HepG2 (cell line): ENCODE data around the gene DCDC2. TPM values are rescaled to one million over a fixed set of nuclear protein-coding genes. Genes with fewer than 3 reads are reported as not detected.

Experiments
- ATAC-seq: fragments of 200-7000 bp; cut with Tn5 transposase; 3 replicates; pipeline ENCODE4 v1.9.1; 2020; ENCODE audit warnings: mild to moderate bottlenecking, moderate library complexity
- BruUV-seq: library from RNA; stranded (reverse); fragments of 400-500 nt; replicated peaks from 2 replicates; lab custom pipeline; 2021; lab: Mats Ljungman, UMichigan
- CTCF ChIA-PET: fragments of 300-600 bp; formaldehyde crosslinking; extraction: SDS; loops from one replicate; lab custom pipeline; 2021; ENCODE audit warnings: low total read pairs, inconsistent platforms, low intra/inter-chr PET ratio; lab: Yijun Ruan, JAX
- POLR2A ChIA-PET: fragments of 350-600 bp; sonication (Branson Sonifier 250); formaldehyde crosslinking; loops from one replicate; lab custom pipeline; 2020; ENCODE audit warnings: antibody characterized with exemption, inconsistent platforms; lab: Yijun Ruan, JAX
- DNase-seq: peaks from one replicate; pipeline ENCODE4 v3.0.0-alpha.2; 2015; ENCODE audit warnings: low spot score
- FAIRE-seq: peaks from 3 replicates; lab custom pipeline; 2011; peaks lifted over from hg19 to GRCh38; lab: Jason Lieb, UNC
- H2AFZ ChIP-seq: one replicate; pipeline ENCODE4 v1.6.1; 2011; ENCODE audit warnings: low read length, inconsistent platforms
- H3K27ac ChIP-seq: fragments of 300-600 bp; 3 replicates; pipeline ENCODE4 v1.8.0; 2011; ENCODE audit warnings: mixed run types, mild to moderate bottlenecking, mixed read lengths, low read length, inconsistent platforms; ENCODE audit not compliant: insufficient read depth; ENCODE audit errors: extremely low read length
- H3K27me3 ChIP-seq, 2 experiments: fragments of 200-600 bp in 1 of 2; 2 replicates in 1 of 2; 3 replicates in 1 of 2; pipeline versions ENCODE4 v1.6.0 to v1.8.0; 2011; ENCODE audit warnings: low read length in 2 of 2, mild to moderate bottlenecking in 2 of 2, moderate library complexity in 2 of 2, inconsistent platforms in 1 of 2; ENCODE audit not compliant: insufficient read depth in 2 of 2, control insufficient read depth in 1 of 2
- H3K36me3 ChIP-seq, 2 experiments: fragments of 200-600 bp in 1 of 2; replicated peaks in 1 of 2; 2 replicates in 1 of 2; 3 replicates in 1 of 2; pipeline versions ENCODE4 v1.5.1 to v1.8.0; 2011; ENCODE audit warnings: low read length in 2 of 2, inconsistent platforms in 1 of 2; ENCODE audit not compliant: insufficient read depth in 2 of 2, control insufficient read depth in 1 of 2
- H3K4me1 ChIP-seq: 2 replicates; pipeline ENCODE4 v1.5.1; 2012; ENCODE audit warnings: low read length, inconsistent platforms; ENCODE audit not compliant: insufficient read depth
- H3K4me2 ChIP-seq: 2 replicates; pipeline ENCODE4 v1.6.0; 2011; ENCODE audit warnings: low read depth, low read length, inconsistent platforms
- H3K4me3 ChIP-seq, 3 experiments: fragments of 200-600 bp in 1 of 3; sonication (generic), shearing (Covaris generic) in 1 of 3; replicated peaks in 1 of 3; 2 replicates each; pipeline ENCODE4 v1.5.1; 2011 to 2016; ENCODE audit warnings: low read length in 3 of 3, inconsistent platforms in 2 of 3, low read depth in 2 of 3, mild to moderate bottlenecking in 2 of 3, control low read depth in 1 of 3, mixed read lengths in 1 of 3; ENCODE audit not compliant: insufficient read depth in 1 of 3
- H3K79me2 ChIP-seq: one replicate; pipeline ENCODE4 v1.6.1; 2011; ENCODE audit warnings: low read length, inconsistent platforms; ENCODE audit not compliant: insufficient read depth
- H3K9ac ChIP-seq: 2 replicates; pipeline ENCODE4 v1.6.0; 2011; ENCODE audit warnings: mild to moderate bottlenecking, low read depth, low read length, inconsistent platforms; ENCODE audit not compliant: insufficient read depth
- H3K9me3 ChIP-seq: 2 replicates; pipeline ENCODE4 v1.5.1; 2012; ENCODE audit warnings: mild to moderate bottlenecking, low read length
- H4K20me1 ChIP-seq: 2 replicates; pipeline ENCODE4 v1.6.0; 2011; ENCODE audit warnings: inconsistent platforms, mild to moderate bottlenecking, low read length, moderate library complexity; ENCODE audit not compliant: insufficient read depth
- GABPB1 ChIP-seq: IDR thresholded peaks from 2 replicates; pipeline ENCODE4 v1.6.1; 2016; ENCODE audit warnings: mild to moderate bottlenecking, missing genetic modification reagents, moderate library complexity, missing compliant biosample characterization
- HNRNPLL ChIP-seq: fragments of 200-400 bp; formaldehyde crosslinking; IDR thresholded peaks from 2 replicates; pipeline ENCODE4 v1.6.1; 2017; ENCODE audit warnings: mild to moderate bottlenecking, low read depth, low read length; ENCODE audit not compliant: poor library complexity, severe bottlenecking
- MEIS2 ChIP-seq: sonication (generic); formaldehyde crosslinking; IDR thresholded peaks from 2 replicates; pipeline ENCODE4 v1.9.0; 2021; ENCODE audit warnings: mild to moderate bottlenecking, missing genetic modification reagents
- NKX3-1 ChIP-seq: sonication (generic); formaldehyde crosslinking; IDR thresholded peaks from 2 replicates; pipeline ENCODE4 v1.5.0; 2020; ENCODE audit warnings: missing genetic modification reagents
- NR2C2 ChIP-seq: sonication (generic); formaldehyde crosslinking; IDR thresholded peaks from 2 replicates; pipeline ENCODE4 v1.4.0; 2020; ENCODE audit warnings: missing genetic modification reagents, mild to moderate bottlenecking, moderate library complexity, borderline replicate concordance
- PCBP1 ChIP-seq: fragments of 200-400 bp; formaldehyde crosslinking; IDR thresholded peaks from 2 replicates; pipeline ENCODE4 v1.6.1; 2017; ENCODE audit warnings: mild to moderate bottlenecking, low read depth, low read length, borderline replicate concordance
- SALL1 ChIP-seq: sonication (generic); formaldehyde crosslinking; IDR thresholded peaks from 2 replicates; pipeline ENCODE4 v1.8.0; 2022; ENCODE audit warnings: mild to moderate bottlenecking, missing genetic modification reagents
- SKI ChIP-seq: fragments of 450-650 bp; IDR thresholded peaks from one replicate; pipeline ENCODE4 v1.6.1; 2018; ENCODE audit warnings: mild to moderate bottlenecking; ENCODE audit not compliant: partially characterized antibody
- SP1 ChIP-seq, 2 experiments: fragments of 450-650 bp in 1 of 2; sonication (generic) in 1 of 2; formaldehyde crosslinking in 1 of 2; IDR thresholded peaks; 2 replicates each; pipeline versions ENCODE4 v1.4.0 to v1.6.1; 2016 to 2020; ENCODE audit warnings: missing genetic modification reagents in 1 of 2
- SP140L ChIP-seq: sonication (generic); formaldehyde crosslinking; IDR thresholded peaks from 2 replicates; pipeline ENCODE4 v1.4.0; 2020; ENCODE audit warnings: missing genetic modification reagents, borderline replicate concordance
- TAF15 ChIP-seq: fragments of 200-400 bp; formaldehyde crosslinking; IDR thresholded peaks from one replicate; pipeline ENCODE4 v1.6.1; 2018; ENCODE audit warnings: mild to moderate bottlenecking, low read depth, low read length; ENCODE audit not compliant: poor library complexity, severe bottlenecking
- YEATS2 ChIP-seq: sonication (generic); formaldehyde crosslinking; IDR thresholded peaks from 2 replicates; pipeline ENCODE4 v1.4.0; 2020; ENCODE audit warnings: missing genetic modification reagents, borderline replicate concordance
- WGBS: methylation state at CpG from one replicate; pipeline ENCODE4 v1.1.6; 2017; ENCODE audit warnings: low lambda C conversion rate; 5-methylcytosine and 5-hydroxymethylcytosine counted together
- in situ Hi-C: cut with HindIII; loops from 2 replicates; pipeline ENCODE4 v1.10.0; 2017; ENCODE audit warnings: low pct_unique_long_range_greater_than_20kb; ENCODE audit not compliant: extremely low pct_ligation_motif_present
- intact Hi-C: fragments of 100-400 bp; cut with micrococcal nuclease; formaldehyde crosslinking; loops from one replicate; pipeline ENCODE4 v1.10.0; 2022; ENCODE audit not compliant: unreplicated experiment
- polyA plus RNA-seq, 8 experiments: library from polyadenylated mRNA; depleted of rRNA in 3 of 8; stranded (reverse) in 7 of 8; unstranded in 1 of 8; fragments of >200 nt; fragmentation: Illumina TruSeq in 4 of 8; extraction: Trizol in 4 of 8; gene quantifications; 2 replicates each; pipeline versions ENCODE4 v1.2.1 to v1.2.3, GENCODE V29; 2011 to 2016; ENCODE audit warnings: low read depth in 4 of 8, missing spikeins in 1 of 8, mixed read lengths in 1 of 8; ENCODE audit not compliant: insufficient read depth in 1 of 8
- total RNA-seq, 5 experiments: library from RNA; depleted of rRNA; stranded (reverse); fragments of >200 nt; fragmentation: Illumina TruSeq; extraction: Trizol; gene quantifications; 2 replicates each; pipeline ENCODE4 v1.2.3, GENCODE V29; 2016; ENCODE audit warnings: low read depth in 1 of 5
- TF ChIP-seq, protein P1 (sequence below): IDR thresholded peaks from 2 replicates; pipeline ENCODE4 v1.6.1; 2016; ENCODE audit warnings: missing compliant biosample characterization, missing genetic modification reagents, borderline replicate concordance
- TF ChIP-seq, protein P2 (sequence below): IDR thresholded peaks from 2 replicates; pipeline ENCODE4 v1.6.1; 2012; ENCODE audit warnings: inconsistent platforms
- TF ChIP-seq, protein P3 (sequence below): IDR thresholded peaks from 2 replicates; pipeline ENCODE4 v1.6.1; 2016; ENCODE audit warnings: control low read depth
- TF ChIP-seq, protein P4 (sequence below): sonication (generic); formaldehyde crosslinking; IDR thresholded peaks from 2 replicates; pipeline ENCODE4 v1.4.0; 2020; ENCODE audit warnings: missing genetic modification reagents
- TF ChIP-seq, protein P5 (sequence below): sonication (generic); formaldehyde crosslinking; IDR thresholded peaks from 2 replicates; pipeline ENCODE4 v1.4.0; 2020; ENCODE audit warnings: missing genetic modification reagents

The DCDC2 gene
- total and polyA plus RNA-seq, 2 of the 13 experiments (the other 11 are each of a cell fraction or from before 2014, with no cell fraction given): 9.0 to 36.2 TPM

DNA sequence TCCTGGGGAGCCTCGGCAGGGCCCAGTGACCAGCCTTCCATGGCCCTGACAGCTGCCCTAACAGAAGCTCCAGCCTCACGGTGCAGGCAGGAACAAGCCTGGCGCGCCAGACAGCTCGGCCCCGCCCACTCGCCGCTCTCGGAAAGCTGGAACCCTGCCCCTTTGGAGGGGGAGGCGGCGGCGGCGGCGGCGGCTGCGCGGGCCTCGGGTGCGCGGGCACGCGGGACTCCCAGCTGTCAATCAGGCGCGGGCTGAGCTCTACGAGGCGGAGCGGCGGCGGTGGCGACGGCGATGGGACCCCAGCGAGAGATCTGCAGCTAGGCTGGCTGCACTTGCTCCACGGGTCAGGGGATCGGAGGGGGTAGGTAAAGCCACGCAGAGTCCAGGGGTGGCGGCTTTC, 231.9 kb downstream of the DCDC2 start, which contains the start of gene NRSN1:
Gene NRSN1, plus strand, starts transcription at position 236 of the 400 bp plus-strand sequence. CDS start 8,113 bp downstream, outside the sequence.
- H4K20me1 ChIP-seq: no peaks in the 10 kb centered on the region
- H3K27ac ChIP-seq: no peak within 1 kb of the TSS
- no TSS peak for BruUV-seq
- H3K27me3 ChIP-seq: no peaks in the 10 kb centered on the region; a peak in 1 of 5 replicates
- ChIA-PET CTCF (no interaction called here), POLR2A (interaction anchor here (1.2 to 2.0 kb wide), 2 partner anchors 22 to 24 kb away, joined by 3 to 7 read pairs; no protein-coding TSS in a partner anchor)
- peaks cover 25% of the 10 kb centered on the region for H3K4me1 ChIP-seq
- DNase-seq: peak; percentile 33
- no peaks in the 10 kb centered on the region for H3K9me3 ChIP-seq
- FAIRE-seq: no peak
- 9% methylated on average over 8 of the region's 37 CpGs for WGBS
- H3K36me3 ChIP-seq: no peaks in the 10 kb centered on the region
- H2AFZ ChIP-seq: no peak within 1 kb of the TSS
- no peaks in the 10 kb centered on the region for H3K79me2 ChIP-seq
- H3K9ac ChIP-seq: no peak within 1 kb of the TSS
- H3K4me3 ChIP-seq: peak within 1 kb of the TSS; percentile 30 to 67 (median 53); a peak in 5 of 6 replicates
- in situ Hi-C loops (no loop called here), intact Hi-C loops (loop anchor here (1.0 to 5.0 kb wide), 2 partner anchors 22 to 81 kb away; no protein-coding TSS in a partner anchor)
- ATAC-seq: peak; percentile 82
- peak within 1 kb of the TSS; percentile 73 for H3K4me2 ChIP-seq
- TF ChIP-seq HNRNPLL (peak; percentile 39), NR2C2 (no peak), SALL1 (CRISPR knock-in tag) (0 out of 2 replicates have a peak, but pooled peaks have one; percentile 18), NKX3-1 (CRISPR knock-in tag) (no peak), MEIS2 (CRISPR knock-in tag) (0 out of 2 replicates have a peak, but pooled peaks have one; percentile 44), SP140L (CRISPR knock-in tag) (no peak), GABPB1 (CRISPR knock-in tag) (0 out of 2 replicates have a peak, but pooled peaks have one; percentile 25), TAF15 (no peak), PCBP1 (no peak), SP1 (IDR thresholded peaks at IDR 0.05) (no peak), SP1 (CRISPR knock-in tag; IDR thresholded peaks at IDR 0.05) (0 out of 2 replicates have a peak, but pooled peaks have one; percentile 25), SKI (peak; percentile 42), YEATS2 (CRISPR knock-in tag) (no peak)
- TF ChIP-seq, protein P1, sequence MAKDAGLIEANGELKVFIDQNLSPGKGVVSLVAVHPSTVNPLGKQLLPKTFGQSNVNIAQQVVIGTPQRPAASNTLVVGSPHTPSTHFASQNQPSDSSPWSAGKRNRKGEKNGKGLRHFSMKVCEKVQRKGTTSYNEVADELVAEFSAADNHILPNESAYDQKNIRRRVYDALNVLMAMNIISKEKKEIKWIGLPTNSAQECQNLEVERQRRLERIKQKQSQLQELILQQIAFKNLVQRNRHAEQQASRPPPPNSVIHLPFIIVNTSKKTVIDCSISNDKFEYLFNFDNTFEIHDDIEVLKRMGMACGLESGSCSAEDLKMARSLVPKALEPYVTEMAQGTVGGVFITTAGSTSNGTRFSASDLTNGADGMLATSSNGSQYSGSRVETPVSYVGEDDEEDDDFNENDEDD: peak; percentile 54; the same call in 1 of the 2 replicates
- TF ChIP-seq, protein P2, sequence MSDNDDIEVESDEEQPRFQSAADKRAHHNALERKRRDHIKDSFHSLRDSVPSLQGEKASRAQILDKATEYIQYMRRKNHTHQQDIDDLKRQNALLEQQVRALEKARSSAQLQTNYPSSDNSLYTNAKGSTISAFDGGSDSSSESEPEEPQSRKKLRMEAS: peak; percentile 39; the same call in 1 of the 2 replicates
- TF ChIP-seq, protein P3, sequence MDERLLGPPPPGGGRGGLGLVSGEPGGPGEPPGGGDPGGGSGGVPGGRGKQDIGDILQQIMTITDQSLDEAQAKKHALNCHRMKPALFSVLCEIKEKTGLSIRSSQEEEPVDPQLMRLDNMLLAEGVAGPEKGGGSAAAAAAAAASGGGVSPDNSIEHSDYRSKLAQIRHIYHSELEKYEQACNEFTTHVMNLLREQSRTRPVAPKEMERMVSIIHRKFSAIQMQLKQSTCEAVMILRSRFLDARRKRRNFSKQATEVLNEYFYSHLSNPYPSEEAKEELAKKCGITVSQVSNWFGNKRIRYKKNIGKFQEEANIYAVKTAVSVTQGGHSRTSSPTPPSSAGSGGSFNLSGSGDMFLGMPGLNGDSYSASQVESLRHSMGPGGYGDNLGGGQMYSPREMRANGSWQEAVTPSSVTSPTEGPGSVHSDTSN (CRISPR knock-in tag): peak; percentile 56; the same call in 1 of the 2 replicates
- TF ChIP-seq, protein P4, sequence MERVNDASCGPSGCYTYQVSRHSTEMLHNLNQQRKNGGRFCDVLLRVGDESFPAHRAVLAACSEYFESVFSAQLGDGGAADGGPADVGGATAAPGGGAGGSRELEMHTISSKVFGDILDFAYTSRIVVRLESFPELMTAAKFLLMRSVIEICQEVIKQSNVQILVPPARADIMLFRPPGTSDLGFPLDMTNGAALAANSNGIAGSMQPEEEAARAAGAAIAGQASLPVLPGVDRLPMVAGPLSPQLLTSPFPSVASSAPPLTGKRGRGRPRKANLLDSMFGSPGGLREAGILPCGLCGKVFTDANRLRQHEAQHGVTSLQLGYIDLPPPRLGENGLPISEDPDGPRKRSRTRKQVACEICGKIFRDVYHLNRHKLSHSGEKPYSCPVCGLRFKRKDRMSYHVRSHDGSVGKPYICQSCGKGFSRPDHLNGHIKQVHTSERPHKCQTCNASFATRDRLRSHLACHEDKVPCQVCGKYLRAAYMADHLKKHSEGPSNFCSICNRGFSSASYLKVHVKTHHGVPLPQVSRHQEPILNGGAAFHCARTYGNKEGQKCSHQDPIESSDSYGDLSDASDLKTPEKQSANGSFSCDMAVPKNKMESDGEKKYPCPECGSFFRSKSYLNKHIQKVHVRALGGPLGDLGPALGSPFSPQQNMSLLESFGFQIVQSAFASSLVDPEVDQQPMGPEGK (CRISPR knock-in tag): no peak
- TF ChIP-seq, protein P5, sequence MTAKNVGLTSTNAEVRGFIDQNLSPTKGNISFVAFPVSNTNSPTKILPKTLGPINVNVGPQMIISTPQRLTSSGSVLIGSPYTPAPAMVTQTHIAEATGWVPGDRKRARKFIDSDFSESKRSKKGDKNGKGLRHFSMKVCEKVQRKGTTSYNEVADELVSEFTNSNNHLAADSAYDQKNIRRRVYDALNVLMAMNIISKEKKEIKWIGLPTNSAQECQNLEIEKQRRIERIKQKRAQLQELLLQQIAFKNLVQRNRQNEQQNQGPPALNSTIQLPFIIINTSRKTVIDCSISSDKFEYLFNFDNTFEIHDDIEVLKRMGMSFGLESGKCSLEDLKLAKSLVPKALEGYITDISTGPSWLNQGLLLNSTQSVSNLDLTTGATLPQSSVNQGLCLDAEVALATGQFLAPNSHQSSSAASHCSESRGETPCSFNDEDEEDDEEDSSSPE (CRISPR knock-in tag): peak; percentile 50; the same call in 1 of the 2 replicates
